Liver (tissue), 9 donors: ENCODE measurements around the gene RYR1. TPM values are rescaled to one million over a fixed set of nuclear protein-coding genes. Genes with fewer than 3 reads are reported as not detected.

Experiments used
- DNase-seq: peaks from one replicate; pipeline ENCODE4 v3.0.0-alpha.2; 2017; ENCODE audit warnings: low spot score
- H3K27ac ChIP-seq, 2 donors: one replicate each; pipeline ENCODE4 v1.7.0; 2013; ENCODE audit warnings: inconsistent platforms in 2 of 2, low read length in 2 of 2, control low read depth in 1 of 2, low read depth in 1 of 2, mild to moderate bottlenecking in 1 of 2
- H3K27me3 ChIP-seq, 4 donors: one replicate each; pipeline versions ENCODE4 v1.6.1 to v1.7.0; 2013; ENCODE audit warnings: low read length in 3 of 4, inconsistent platforms in 1 of 4, mild to moderate bottlenecking in 1 of 4, moderate library complexity in 1 of 4; ENCODE audit not compliant: control insufficient read depth in 4 of 4, insufficient read depth in 4 of 4
- H3K36me3 ChIP-seq, 4 donors: one replicate each; pipeline versions ENCODE4 v1.6.1 to v1.7.0; 2013; ENCODE audit warnings: low read length in 3 of 4, mild to moderate bottlenecking in 3 of 4, low read depth in 1 of 4, moderate library complexity in 1 of 4; ENCODE audit not compliant: control insufficient read depth in 4 of 4, insufficient read depth in 3 of 4
- H3K4me1 ChIP-seq, 4 donors: one replicate each; pipeline versions ENCODE4 v1.6.1 to v1.7.0; 2013; ENCODE audit warnings: low read length in 3 of 4, mild to moderate bottlenecking in 3 of 4, moderate library complexity in 1 of 4; ENCODE audit not compliant: control insufficient read depth in 4 of 4, insufficient read depth in 4 of 4
- H3K4me3 ChIP-seq, 3 donors: one replicate each; pipeline versions ENCODE4 v1.6.1 to v1.7.0; 2013; ENCODE audit warnings: low read length in 3 of 3, control low read depth in 1 of 3, low read depth in 1 of 3, mild to moderate bottlenecking in 1 of 3
- H3K9ac ChIP-seq, 2 donors: one replicate each; pipeline ENCODE4 v1.7.0; 2013; ENCODE audit warnings: low read length in 2 of 2, mild to moderate bottlenecking in 2 of 2, moderate library complexity in 2 of 2, control low read depth in 1 of 2, low read depth in 1 of 2
- H3K9me3 ChIP-seq, 4 donors: one replicate each; pipeline versions ENCODE4 v1.6.1 to v1.7.0; 2013; ENCODE audit warnings: low read length in 3 of 4; ENCODE audit not compliant: control insufficient read depth in 4 of 4
- EGR1 ChIP-seq, 2 donors: IDR thresholded peaks; 2 replicates each; pipeline ENCODE4 v1.6.1; 2016 to 2018; ENCODE audit warnings: antibody characterized with exemption in 2 of 2, low read depth in 2 of 2
- FOXA1 ChIP-seq: IDR thresholded peaks from 2 replicates; pipeline ENCODE4 v1.6.1; 2016; ENCODE audit warnings: antibody characterized with exemption
- FOXA2 ChIP-seq: IDR thresholded peaks from 2 replicates; pipeline ENCODE4 v1.6.1; 2016; ENCODE audit warnings: antibody characterized with exemption
- GABPA ChIP-seq, 2 donors: IDR thresholded peaks in 1 of 2; conservative IDR thresholded peaks in 1 of 2; 2 replicates each; pipeline ENCODE4 v1.6.1; 2016; ENCODE audit warnings: antibody characterized with exemption in 2 of 2, mild to moderate bottlenecking in 1 of 2, moderate library complexity in 1 of 2
- HNF4A ChIP-seq, 2 donors: conservative IDR thresholded peaks; 2 replicates each; pipeline ENCODE4 v1.6.1; 2016; ENCODE audit warnings: antibody characterized with exemption in 2 of 2, mild to moderate bottlenecking in 2 of 2
- HNF4G ChIP-seq: IDR thresholded peaks from 2 replicates; pipeline ENCODE4 v1.6.1; 2016; ENCODE audit warnings: antibody characterized with exemption
- JUND ChIP-seq, 2 donors: IDR thresholded peaks; 2 replicates each; pipeline ENCODE4 v1.6.1; 2016; ENCODE audit warnings: antibody characterized with exemption in 2 of 2
- NR2F2 ChIP-seq: IDR thresholded peaks from 2 replicates; pipeline ENCODE4 v1.6.1; 2016; ENCODE audit warnings: antibody characterized with exemption
- RAD21 ChIP-seq, 2 donors: IDR thresholded peaks; 2 replicates each; pipeline ENCODE4 v1.6.1; 2016; ENCODE audit warnings: antibody characterized with exemption in 2 of 2, mild to moderate bottlenecking in 2 of 2
- RXRA ChIP-seq, 2 donors: IDR thresholded peaks; 2 replicates each; pipeline ENCODE4 v1.6.1; 2017 to 2018; ENCODE audit warnings: antibody characterized with exemption in 2 of 2, mild to moderate bottlenecking in 1 of 2
- SP1 ChIP-seq: IDR thresholded peaks from 2 replicates; pipeline ENCODE4 v1.6.1; 2018; ENCODE audit warnings: antibody characterized with exemption, mild to moderate bottlenecking
- TAF1 ChIP-seq: conservative IDR thresholded peaks from 2 replicates; pipeline ENCODE4 v1.6.1; 2016; ENCODE audit warnings: antibody characterized with exemption, mild to moderate bottlenecking
- YY1 ChIP-seq: IDR thresholded peaks from 2 replicates; pipeline ENCODE4 v1.6.1; 2016; ENCODE audit warnings: antibody characterized with exemption, mild to moderate bottlenecking
- WGBS: extraction: QIAGEN DNeasy Blood & Tissue Kit; methylation state at CpG from one replicate; pipeline ENCODE4 v1.1.7; 2013; 5-methylcytosine and 5-hydroxymethylcytosine counted together
- polyA plus RNA-seq, 2 donors: library from polyadenylated mRNA; stranded (reverse) in 1 of 2; unstranded in 1 of 2; fragments of 200-250 nt in 1 of 2; fragments of >200 nt in 1 of 2; fragmentation: Nextera tagmentation in 1 of 2; extraction: Ambion mirVana in 1 of 2; gene quantifications; one replicate each; pipeline versions ENCODE4 v1.2.1 to v1.2.3, GENCODE V29; 2013 to 2015
- total RNA-seq, 2 donors: library from RNA; depleted of rRNA; stranded (reverse); fragments of >200 nt; gene quantifications; one replicate each; pipeline ENCODE4 v1.2.3, GENCODE V29; 2014
- TF ChIP-seq, protein P1 (sequence below): IDR thresholded peaks from 2 replicates; pipeline ENCODE4 v1.6.1; 2016; ENCODE audit warnings: antibody characterized with exemption
- TF ChIP-seq, protein P2 (sequence below): IDR thresholded peaks from 2 replicates; pipeline ENCODE4 v1.6.1; 2016; ENCODE audit warnings: antibody characterized with exemption
- TF ChIP-seq, protein P3 (sequence below): IDR thresholded peaks from 2 replicates; pipeline ENCODE4 v1.6.1; 2016; ENCODE audit warnings: antibody characterized with exemption
- TF ChIP-seq, protein P4 (sequence below): fragments of 150-350 bp; IDR thresholded peaks from 2 replicates; pipeline ENCODE4 v1.5.1; 2017; ENCODE audit warnings: improper control_type of control experiment, low read depth, low read length; ENCODE audit not compliant: missing input control
- TF ChIP-seq, protein P5 (sequence below): IDR thresholded peaks from 2 replicates; pipeline ENCODE4 v1.6.1; 2016; ENCODE audit warnings: antibody characterized with exemption, mild to moderate bottlenecking
- donor health status: healthy.
- donor health status: healthy.
- donor health status: healthy.
- donor health status: healthy.
- donor health status: healthy.

The RYR1 gene
- total and polyA plus RNA-seq, 4 donors: 0.01 to 0.70 (median 0.29) TPM

DNA sequence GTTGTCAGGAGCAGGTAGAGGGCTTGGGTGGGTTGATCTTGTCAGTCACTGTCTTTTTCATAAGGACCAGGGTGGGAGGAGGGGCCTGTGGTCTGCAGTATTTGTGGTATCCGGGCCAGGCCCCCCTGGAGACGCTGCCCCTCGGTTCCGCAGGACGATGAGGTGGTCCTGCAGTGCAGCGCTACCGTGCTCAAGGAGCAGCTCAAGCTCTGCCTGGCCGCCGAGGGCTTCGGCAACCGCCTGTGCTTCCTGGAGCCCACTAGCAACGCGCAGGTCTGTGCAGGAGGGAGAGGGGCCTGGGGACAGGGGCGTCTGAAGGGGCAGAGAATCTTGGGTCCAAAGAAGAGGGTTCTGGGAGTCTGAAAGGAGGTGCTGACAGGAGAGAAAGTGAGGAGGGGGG lies 7.1 kb downstream of the RYR1 start:
- no peak overlapping the region for H3K9ac ChIP-seq
- no peak overlapping the region for H3K4me3 ChIP-seq
- no peak overlapping the region for H3K27ac ChIP-seq
- DNase-seq: no peak
- H3K9me3 ChIP-seq: no peaks in the 10 kb centered on the region
- H3K36me3 ChIP-seq: no peaks in the 10 kb centered on the region
- no peak for TF ChIP-seq EGR1 (IDR thresholded peaks at IDR 0.05; ENCODE audit: low read depth in 2 of 2)
- TF ChIP-seq RXRA (IDR thresholded peaks at IDR 0.05): no peak
- TF ChIP-seq, protein P1, sequence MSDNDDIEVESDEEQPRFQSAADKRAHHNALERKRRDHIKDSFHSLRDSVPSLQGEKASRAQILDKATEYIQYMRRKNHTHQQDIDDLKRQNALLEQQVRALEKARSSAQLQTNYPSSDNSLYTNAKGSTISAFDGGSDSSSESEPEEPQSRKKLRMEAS: no peak
- no peak for TF ChIP-seq HNF4A (conservative IDR thresholded peaks at IDR 0.05)
- TF ChIP-seq, protein P2, sequence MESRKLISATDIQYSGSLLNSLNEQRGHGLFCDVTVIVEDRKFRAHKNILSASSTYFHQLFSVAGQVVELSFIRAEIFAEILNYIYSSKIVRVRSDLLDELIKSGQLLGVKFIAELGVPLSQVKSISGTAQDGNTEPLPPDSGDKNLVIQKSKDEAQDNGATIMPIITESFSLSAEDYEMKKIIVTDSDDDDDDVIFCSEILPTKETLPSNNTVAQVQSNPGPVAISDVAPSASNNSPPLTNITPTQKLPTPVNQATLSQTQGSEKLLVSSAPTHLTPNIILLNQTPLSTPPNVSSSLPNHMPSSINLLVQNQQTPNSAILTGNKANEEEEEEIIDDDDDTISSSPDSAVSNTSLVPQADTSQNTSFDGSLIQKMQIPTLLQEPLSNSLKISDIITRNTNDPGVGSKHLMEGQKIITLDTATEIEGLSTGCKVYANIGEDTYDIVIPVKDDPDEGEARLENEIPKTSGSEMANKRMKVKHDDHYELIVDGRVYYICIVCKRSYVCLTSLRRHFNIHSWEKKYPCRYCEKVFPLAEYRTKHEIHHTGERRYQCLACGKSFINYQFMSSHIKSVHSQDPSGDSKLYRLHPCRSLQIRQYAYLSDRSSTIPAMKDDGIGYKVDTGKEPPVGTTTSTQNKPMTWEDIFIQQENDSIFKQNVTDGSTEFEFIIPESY: no peak
- no peak for TF ChIP-seq NR2F2
- TF ChIP-seq GABPA (IDR thresholded peaks at IDR 0.05 in 1 of 2, conservative IDR thresholded peaks at IDR 0.05 in 1 of 2): no peak
- no peak for TF ChIP-seq FOXA2
- TF ChIP-seq SP1: no peak
- no peak for TF ChIP-seq TAF1
- TF ChIP-seq JUND (IDR thresholded peaks at IDR 0.05): no peak
- 84% methylated on average over 14 of the region's 14 CpGs for WGBS
- H3K27me3 ChIP-seq: peaks cover 0 to 4% (median 0%) of the 10 kb centered on the region in 4 donors
- no peaks in the 10 kb centered on the region for H3K4me1 ChIP-seq

DNA sequence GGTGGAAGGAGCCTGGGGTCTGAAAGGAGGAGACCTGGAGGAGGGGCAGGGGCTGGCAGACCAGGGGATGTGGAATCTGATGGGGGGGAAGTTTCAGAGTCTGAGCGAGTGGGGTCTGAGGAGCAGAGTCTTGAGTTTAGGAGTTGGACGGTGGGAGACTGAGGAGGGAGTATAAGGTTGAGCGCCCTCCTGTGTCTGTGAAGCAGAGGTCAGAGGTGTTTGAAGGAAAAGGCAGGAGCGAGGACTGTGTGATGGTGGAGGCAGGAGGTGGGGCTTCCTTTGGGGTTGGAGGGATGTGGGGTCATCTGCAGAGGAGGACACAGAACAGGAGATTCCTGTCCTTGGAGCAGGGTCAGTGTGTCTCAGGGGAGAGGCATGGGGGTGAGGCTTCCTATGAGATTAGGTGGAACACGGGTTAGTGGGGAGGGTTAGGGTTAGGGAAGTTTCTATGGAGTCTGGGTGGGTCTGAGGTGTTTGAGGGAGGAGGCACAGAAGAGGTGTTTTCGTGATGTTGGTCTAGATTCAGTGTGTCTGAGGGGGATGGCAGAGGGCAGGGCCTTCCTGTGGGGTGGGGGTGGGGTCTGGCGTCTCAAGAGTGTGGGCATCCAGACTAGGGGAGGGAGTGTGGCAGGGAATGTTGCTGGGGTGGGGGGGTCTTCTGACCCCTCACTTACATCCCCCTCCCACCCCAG lies 8.3 kb downstream of the RYR1 start:
- Histone ChIP-seq H3K9me3 (no peaks in the 10 kb centered on the region), H3K36me3 (no peaks in the 10 kb centered on the region), H3K9ac (no peak overlapping the region), H3K27ac (no peak overlapping the region), H3K27me3 (peaks cover 0 to 4% (median 0%) of the 10 kb centered on the region in 4 donors), H3K4me1 (no peaks in the 10 kb centered on the region), H3K4me3 (no peak overlapping the region)
- 53% methylated on average over 7 of the region's 7 CpGs for WGBS
- TF ChIP-seq, protein P3, sequence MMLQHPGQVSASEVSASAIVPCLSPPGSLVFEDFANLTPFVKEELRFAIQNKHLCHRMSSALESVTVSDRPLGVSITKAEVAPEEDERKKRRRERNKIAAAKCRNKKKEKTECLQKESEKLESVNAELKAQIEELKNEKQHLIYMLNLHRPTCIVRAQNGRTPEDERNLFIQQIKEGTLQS: no peak
- TF ChIP-seq RAD21 (IDR thresholded peaks at IDR 0.05): no peak
- TF ChIP-seq, protein P4, sequence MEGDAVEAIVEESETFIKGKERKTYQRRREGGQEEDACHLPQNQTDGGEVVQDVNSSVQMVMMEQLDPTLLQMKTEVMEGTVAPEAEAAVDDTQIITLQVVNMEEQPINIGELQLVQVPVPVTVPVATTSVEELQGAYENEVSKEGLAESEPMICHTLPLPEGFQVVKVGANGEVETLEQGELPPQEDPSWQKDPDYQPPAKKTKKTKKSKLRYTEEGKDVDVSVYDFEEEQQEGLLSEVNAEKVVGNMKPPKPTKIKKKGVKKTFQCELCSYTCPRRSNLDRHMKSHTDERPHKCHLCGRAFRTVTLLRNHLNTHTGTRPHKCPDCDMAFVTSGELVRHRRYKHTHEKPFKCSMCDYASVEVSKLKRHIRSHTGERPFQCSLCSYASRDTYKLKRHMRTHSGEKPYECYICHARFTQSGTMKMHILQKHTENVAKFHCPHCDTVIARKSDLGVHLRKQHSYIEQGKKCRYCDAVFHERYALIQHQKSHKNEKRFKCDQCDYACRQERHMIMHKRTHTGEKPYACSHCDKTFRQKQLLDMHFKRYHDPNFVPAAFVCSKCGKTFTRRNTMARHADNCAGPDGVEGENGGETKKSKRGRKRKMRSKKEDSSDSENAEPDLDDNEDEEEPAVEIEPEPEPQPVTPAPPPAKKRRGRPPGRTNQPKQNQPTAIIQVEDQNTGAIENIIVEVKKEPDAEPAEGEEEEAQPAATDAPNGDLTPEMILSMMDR: no peak
- TF ChIP-seq YY1: no peak
- TF ChIP-seq SP1: no peak
- TF ChIP-seq EGR1 (IDR thresholded peaks at IDR 0.05; ENCODE audit: low read depth in 2 of 2): no peak
- no peak for TF ChIP-seq GABPA (IDR thresholded peaks at IDR 0.05 in 1 of 2, conservative IDR thresholded peaks at IDR 0.05 in 1 of 2)
- TF ChIP-seq, protein P1: no peak
- TF ChIP-seq JUND (IDR thresholded peaks at IDR 0.05): no peak
- no peak for TF ChIP-seq RXRA (IDR thresholded peaks at IDR 0.05)
- TF ChIP-seq, protein P5, sequence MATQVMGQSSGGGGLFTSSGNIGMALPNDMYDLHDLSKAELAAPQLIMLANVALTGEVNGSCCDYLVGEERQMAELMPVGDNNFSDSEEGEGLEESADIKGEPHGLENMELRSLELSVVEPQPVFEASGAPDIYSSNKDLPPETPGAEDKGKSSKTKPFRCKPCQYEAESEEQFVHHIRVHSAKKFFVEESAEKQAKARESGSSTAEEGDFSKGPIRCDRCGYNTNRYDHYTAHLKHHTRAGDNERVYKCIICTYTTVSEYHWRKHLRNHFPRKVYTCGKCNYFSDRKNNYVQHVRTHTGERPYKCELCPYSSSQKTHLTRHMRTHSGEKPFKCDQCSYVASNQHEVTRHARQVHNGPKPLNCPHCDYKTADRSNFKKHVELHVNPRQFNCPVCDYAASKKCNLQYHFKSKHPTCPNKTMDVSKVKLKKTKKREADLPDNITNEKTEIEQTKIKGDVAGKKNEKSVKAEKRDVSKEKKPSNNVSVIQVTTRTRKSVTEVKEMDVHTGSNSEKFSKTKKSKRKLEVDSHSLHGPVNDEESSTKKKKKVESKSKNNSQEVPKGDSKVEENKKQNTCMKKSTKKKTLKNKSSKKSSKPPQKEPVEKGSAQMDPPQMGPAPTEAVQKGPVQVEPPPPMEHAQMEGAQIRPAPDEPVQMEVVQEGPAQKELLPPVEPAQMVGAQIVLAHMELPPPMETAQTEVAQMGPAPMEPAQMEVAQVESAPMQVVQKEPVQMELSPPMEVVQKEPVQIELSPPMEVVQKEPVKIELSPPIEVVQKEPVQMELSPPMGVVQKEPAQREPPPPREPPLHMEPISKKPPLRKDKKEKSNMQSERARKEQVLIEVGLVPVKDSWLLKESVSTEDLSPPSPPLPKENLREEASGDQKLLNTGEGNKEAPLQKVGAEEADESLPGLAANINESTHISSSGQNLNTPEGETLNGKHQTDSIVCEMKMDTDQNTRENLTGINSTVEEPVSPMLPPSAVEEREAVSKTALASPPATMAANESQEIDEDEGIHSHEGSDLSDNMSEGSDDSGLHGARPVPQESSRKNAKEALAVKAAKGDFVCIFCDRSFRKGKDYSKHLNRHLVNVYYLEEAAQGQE: no peak
- TF ChIP-seq FOXA1: no peak
- no peak for TF ChIP-seq NR2F2
- no peak for TF ChIP-seq TAF1
- TF ChIP-seq, protein P2: no peak
- no peak for TF ChIP-seq HNF4A (conservative IDR thresholded peaks at IDR 0.05)
- TF ChIP-seq HNF4G: no peak
- TF ChIP-seq FOXA2: no peak
- DNase-seq: no peak
